SK-N-SH treated with all-trans-retinoic acid at 6 μM for 48 hours (cell line): Measurements from ENCODE around the gene ADGRV1.

Experiments
- BACH2 ChIP-seq: fragments of 250-450 bp; sonication (Bioruptor Pico); IDR thresholded peaks from 2 replicates; pipeline ENCODE4 v1.9.0; 2021; ENCODE audit warnings: mild to moderate bottlenecking, borderline replicate concordance
- ISL1 ChIP-seq: fragments of 250-450 bp; sonication (Bioruptor Pico); IDR thresholded peaks from 2 replicates; pipeline ENCODE4 v2.1.2; 2022; ENCODE audit warnings: mild to moderate bottlenecking, moderate library complexity
- RARB ChIP-seq: fragments of 250-450 bp; sonication (Bioruptor Pico); IDR thresholded peaks from 2 replicates; pipeline ENCODE4 v1.8.0; 2021; ENCODE audit warnings: mild to moderate bottlenecking, moderate library complexity
- SNAI2 ChIP-seq: fragments of 250-450 bp; sonication (Bioruptor Pico); IDR thresholded peaks from 2 replicates; pipeline ENCODE4 v1.5.0; 2020; ENCODE audit warnings: mild to moderate bottlenecking, moderate library complexity
- ZFP30 ChIP-seq: fragments of 450-650 bp; formaldehyde crosslinking; IDR thresholded peaks from 2 replicates; pipeline ENCODE4 v1.5.0; 2022; ENCODE audit warnings: mild to moderate bottlenecking, moderate library complexity
- TF ChIP-seq, protein P1 (sequence below): fragments of 250-450 bp; sonication (Bioruptor Pico); IDR thresholded peaks from 2 replicates; pipeline ENCODE4 v1.8.0; 2020; ENCODE audit warnings: mild to moderate bottlenecking, moderate library complexity, borderline replicate concordance

- TF ChIP-seq, protein P1, sequence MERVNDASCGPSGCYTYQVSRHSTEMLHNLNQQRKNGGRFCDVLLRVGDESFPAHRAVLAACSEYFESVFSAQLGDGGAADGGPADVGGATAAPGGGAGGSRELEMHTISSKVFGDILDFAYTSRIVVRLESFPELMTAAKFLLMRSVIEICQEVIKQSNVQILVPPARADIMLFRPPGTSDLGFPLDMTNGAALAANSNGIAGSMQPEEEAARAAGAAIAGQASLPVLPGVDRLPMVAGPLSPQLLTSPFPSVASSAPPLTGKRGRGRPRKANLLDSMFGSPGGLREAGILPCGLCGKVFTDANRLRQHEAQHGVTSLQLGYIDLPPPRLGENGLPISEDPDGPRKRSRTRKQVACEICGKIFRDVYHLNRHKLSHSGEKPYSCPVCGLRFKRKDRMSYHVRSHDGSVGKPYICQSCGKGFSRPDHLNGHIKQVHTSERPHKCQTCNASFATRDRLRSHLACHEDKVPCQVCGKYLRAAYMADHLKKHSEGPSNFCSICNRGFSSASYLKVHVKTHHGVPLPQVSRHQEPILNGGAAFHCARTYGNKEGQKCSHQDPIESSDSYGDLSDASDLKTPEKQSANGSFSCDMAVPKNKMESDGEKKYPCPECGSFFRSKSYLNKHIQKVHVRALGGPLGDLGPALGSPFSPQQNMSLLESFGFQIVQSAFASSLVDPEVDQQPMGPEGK (CRISPR knock-in tag), result no peak
- no peak for TF ChIP-seq ISL1
- no peak for TF ChIP-seq BACH2 (CRISPR knock-in tag)
- no peak for TF ChIP-seq ZFP30 (CRISPR knock-in tag)
- TF ChIP-seq RARB, result no peak
- TF ChIP-seq SNAI2 (CRISPR knock-in tag), result no peak
Observed at GRCh38 chr5:90934738-90935137, 376.1 kb downstream of the ADGRV1 start.
